Endothelial cell (in vitro differentiated cells): ENCODE data around the gene TMSB15C. TPM values are rescaled to one million over a fixed set of nuclear protein-coding genes. Genes with fewer than 3 reads are reported as not detected.
"Not testable (repeated sequence)": the region's sequence is repeated elsewhere in the genome, so short reads cannot be mapped to it uniquely, and the experiment has no call there.

Source experiments
- DNase-seq: peaks from one replicate; pipeline ENCODE4 v3.0.0; 2021; ENCODE audit warnings: low spot score
- H3K27ac Mint-ChIP-seq: one replicate; pipeline ENCODE4 v1.8.0; 2021; ENCODE audit warnings: mixed read lengths, inconsistent platforms; ENCODE audit not compliant: unreplicated experiment
- H3K27me3 Mint-ChIP-seq: one replicate; pipeline ENCODE4 v1.8.0; 2021; ENCODE audit warnings: mild to moderate bottlenecking, moderate library complexity, mixed read lengths, inconsistent platforms; ENCODE audit not compliant: unreplicated experiment
- H3K36me3 Mint-ChIP-seq: one replicate; pipeline ENCODE4 v1.8.0; 2021; ENCODE audit warnings: mild to moderate bottlenecking, low read depth, mixed read lengths, inconsistent platforms; ENCODE audit not compliant: unreplicated experiment
- H3K4me1 Mint-ChIP-seq: one replicate; pipeline ENCODE4 v1.8.0; 2021; ENCODE audit warnings: mild to moderate bottlenecking, mixed read lengths, inconsistent platforms; ENCODE audit not compliant: unreplicated experiment
- H3K4me3 Mint-ChIP-seq: one replicate; pipeline ENCODE4 v1.8.0; 2021; ENCODE audit warnings: mild to moderate bottlenecking, mixed read lengths, inconsistent platforms; ENCODE audit not compliant: unreplicated experiment
- H3K9me3 Mint-ChIP-seq: one replicate; pipeline ENCODE4 v1.8.0; 2021; ENCODE audit warnings: mixed read lengths, inconsistent platforms; ENCODE audit not compliant: unreplicated experiment
- total RNA-seq: library from RNA; stranded (reverse); fragmentation: NEBNext Ultra II Directional; extraction: Animal tissue kit (Norgen Biotek cat#: 25700); gene quantifications from one replicate; pipeline ENCODE4 v1.2.1, GENCODE V29; 2021; ENCODE audit not compliant: unreplicated experiment
- TF ChIP-seq, protein P1 (sequence below): fragments of 200-600 bp; sonication (generic); IDR thresholded peaks from one replicate; pipeline ENCODE4 v1.5.0; 2021; ENCODE audit warnings: antibody characterized with exemption; ENCODE audit not compliant: unreplicated experiment

The TMSB15C gene
- total RNA-seq, 1 donor from 2014 or later, result 8.6 TPM

DNA sequence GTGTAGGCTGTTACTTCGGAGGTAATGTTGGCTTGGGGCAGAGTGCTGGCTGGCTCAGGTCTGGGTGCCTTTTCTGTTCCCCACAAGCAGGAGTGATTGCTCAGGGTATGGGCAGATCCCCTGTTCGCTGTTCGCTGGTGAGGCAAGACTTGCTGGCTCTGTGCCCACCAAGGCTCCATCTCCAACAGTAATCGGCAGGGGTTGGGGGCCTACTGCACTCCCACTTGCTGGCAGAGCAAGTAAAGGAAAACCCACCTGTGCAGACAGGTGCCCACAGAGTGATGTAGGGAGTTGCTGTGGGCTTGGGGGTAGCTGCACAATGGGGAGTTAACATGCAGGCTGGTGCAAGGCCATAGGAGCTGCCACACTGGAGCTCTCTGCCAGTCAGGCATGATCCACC is 8.0 kb upstream of the TMSB15C start:
- H3K4me3 Mint-ChIP-seq, result no peak overlapping the region
- H3K4me1 Mint-ChIP-seq, result no peaks in the 10 kb centered on the region
- no peak for DNase-seq
- no peaks in the 10 kb centered on the region for H3K27me3 Mint-ChIP-seq
- H3K9me3 Mint-ChIP-seq, result no peaks in the 10 kb centered on the region
- no peaks in the 10 kb centered on the region for H3K36me3 Mint-ChIP-seq
- TF ChIP-seq, protein P1, sequence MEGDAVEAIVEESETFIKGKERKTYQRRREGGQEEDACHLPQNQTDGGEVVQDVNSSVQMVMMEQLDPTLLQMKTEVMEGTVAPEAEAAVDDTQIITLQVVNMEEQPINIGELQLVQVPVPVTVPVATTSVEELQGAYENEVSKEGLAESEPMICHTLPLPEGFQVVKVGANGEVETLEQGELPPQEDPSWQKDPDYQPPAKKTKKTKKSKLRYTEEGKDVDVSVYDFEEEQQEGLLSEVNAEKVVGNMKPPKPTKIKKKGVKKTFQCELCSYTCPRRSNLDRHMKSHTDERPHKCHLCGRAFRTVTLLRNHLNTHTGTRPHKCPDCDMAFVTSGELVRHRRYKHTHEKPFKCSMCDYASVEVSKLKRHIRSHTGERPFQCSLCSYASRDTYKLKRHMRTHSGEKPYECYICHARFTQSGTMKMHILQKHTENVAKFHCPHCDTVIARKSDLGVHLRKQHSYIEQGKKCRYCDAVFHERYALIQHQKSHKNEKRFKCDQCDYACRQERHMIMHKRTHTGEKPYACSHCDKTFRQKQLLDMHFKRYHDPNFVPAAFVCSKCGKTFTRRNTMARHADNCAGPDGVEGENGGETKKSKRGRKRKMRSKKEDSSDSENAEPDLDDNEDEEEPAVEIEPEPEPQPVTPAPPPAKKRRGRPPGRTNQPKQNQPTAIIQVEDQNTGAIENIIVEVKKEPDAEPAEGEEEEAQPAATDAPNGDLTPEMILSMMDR, result no peak
- no peak overlapping the region for H3K27ac Mint-ChIP-seq

DNA sequence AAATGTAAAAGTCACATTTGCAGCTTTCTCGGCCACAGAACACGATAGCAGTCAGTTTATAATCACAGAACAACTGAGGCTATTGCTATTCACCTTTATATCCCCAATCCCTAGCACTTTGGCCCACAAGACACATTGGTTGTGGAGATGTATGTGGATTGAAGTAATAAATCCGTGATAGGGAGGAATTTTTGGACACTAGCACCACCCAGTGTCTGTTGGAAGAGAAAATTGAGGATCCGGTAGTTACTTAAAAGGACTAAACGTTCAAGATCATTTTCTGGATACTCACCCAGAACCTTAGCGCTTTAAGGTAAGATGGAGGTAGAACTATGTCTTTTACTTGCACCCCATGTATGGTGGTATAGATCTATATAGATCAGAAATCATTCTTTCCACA is 1.8 kb upstream of the TMSB15C start:
- H3K36me3 Mint-ChIP-seq, H3K4me3 Mint-ChIP-seq, H3K9me3 Mint-ChIP-seq, H3K27ac Mint-ChIP-seq, H3K4me1 Mint-ChIP-seq, H3K27me3 Mint-ChIP-seq, DNase-seq: not testable (repeated sequence)

DNA sequence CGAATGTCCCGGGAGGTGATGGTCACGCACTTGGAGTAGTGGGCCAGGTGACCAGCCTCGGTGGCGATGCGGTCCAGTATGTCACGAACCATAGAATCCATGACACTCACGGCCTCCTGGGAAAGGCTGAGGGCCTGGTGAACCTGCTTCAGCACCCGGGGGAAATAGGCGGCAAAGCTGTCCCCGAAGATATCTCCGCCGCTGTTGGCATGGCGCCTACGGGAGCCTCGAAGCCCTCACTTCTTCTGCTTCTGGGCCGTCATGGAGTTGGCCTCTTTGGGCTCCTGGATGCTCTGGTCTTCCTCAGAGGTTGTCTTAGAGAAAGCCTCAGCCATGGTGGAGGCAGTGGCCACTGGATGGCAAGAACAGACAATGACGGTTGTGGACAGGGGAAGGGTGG is 13.4 kb downstream of the TMSB15C start:
- not testable (repeated sequence) for H3K27ac Mint-ChIP-seq, H3K27me3 Mint-ChIP-seq, H3K4me1 Mint-ChIP-seq, H3K4me3 Mint-ChIP-seq, H3K36me3 Mint-ChIP-seq, H3K9me3 Mint-ChIP-seq, DNase-seq

- H3K27me3 Mint-ChIP-seq, H3K27ac Mint-ChIP-seq, DNase-seq, H3K9me3 Mint-ChIP-seq, H3K36me3 Mint-ChIP-seq, H3K4me3 Mint-ChIP-seq, H3K4me1 Mint-ChIP-seq: not testable (repeated sequence)
Measured at GRCh38 chrX:104054956-104055355, 21.1 kb downstream of the TMSB15C start.

- no peak for DNase-seq
- Mint-ChIP-seq H3K27me3 (no peaks in the 10 kb centered on the region), H3K36me3 (no peaks in the 10 kb centered on the region), H3K9me3 (no peaks in the 10 kb centered on the region), H3K27ac (no peak overlapping the region), H3K4me3 (no peak overlapping the region), H3K4me1 (no peaks in the 10 kb centered on the region)
- TF ChIP-seq, protein P1, result no peak
Measured at GRCh38 chrX:104047171-104047570, 28.9 kb downstream of the TMSB15C start.

DNA sequence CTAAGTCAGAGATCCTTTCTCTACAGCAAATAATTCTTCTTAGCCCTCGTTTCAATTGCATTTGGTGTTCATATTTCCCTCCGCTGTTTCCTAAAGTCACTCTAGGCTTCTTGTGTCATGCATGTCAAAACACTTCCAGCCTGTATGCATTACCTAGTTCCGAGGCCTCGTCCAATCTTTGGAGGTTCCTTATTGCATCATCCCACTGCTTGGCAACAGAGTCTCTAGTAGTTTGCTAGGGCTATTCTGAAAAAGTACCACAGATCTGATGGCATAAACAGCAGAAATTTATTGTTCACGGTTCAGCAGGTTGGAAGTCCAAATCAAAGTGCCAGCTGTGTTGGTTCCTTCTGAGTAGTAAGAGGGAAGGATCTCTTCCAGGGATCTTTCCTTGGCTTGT is 30.4 kb downstream of the TMSB15C start:
- H3K27ac Mint-ChIP-seq, result no peak overlapping the region
- H3K27me3 Mint-ChIP-seq, result no peaks in the 10 kb centered on the region
- no peaks in the 10 kb centered on the region for H3K4me1 Mint-ChIP-seq
- H3K36me3 Mint-ChIP-seq, result no peaks in the 10 kb centered on the region
- H3K4me3 Mint-ChIP-seq, result no peak overlapping the region
- H3K9me3 Mint-ChIP-seq, result no peaks in the 10 kb centered on the region
- TF ChIP-seq, protein P1, result no peak
- DNase-seq, result no peak

DNA sequence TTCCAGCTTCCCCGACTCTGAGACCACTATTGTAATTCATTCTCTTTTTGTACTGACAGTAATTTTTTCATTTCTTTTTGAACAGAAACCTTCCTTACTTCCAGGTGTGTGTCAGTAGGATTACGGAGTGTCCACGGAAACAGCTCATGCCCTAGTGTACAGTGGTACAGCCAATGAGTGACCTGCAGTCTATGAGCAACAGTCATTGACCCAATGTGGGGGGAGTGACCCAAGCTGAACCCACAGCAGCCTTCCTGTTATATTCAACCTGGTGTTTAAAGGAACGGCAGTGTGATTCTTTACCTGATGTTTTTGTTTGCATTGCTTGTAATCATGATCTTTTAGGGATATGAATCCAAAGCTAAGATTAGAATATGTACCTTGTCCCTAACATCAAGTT is 35.0 kb downstream of the TMSB15C start:
- Mint-ChIP-seq H3K4me3 (no peak overlapping the region), H3K27ac (no peak overlapping the region), H3K4me1 (no peaks in the 10 kb centered on the region), H3K27me3 (peaks cover 2% of the 10 kb centered on the region), H3K9me3 (no peaks in the 10 kb centered on the region), H3K36me3 (no peaks in the 10 kb centered on the region)
- TF ChIP-seq, protein P1, result no peak
- DNase-seq, result no peak
